GM21423 (cell line): ENCODE data around the gene SH3RF1.
A peak's percentile ranks its signal among the peaks of the same experiment; 100 is the strongest.

Source experiments
- ATAC-seq: cut with Tn5 transposase; IDR thresholded peaks from one replicate; pipeline ENCODE4 v1.9.1; 2021; ENCODE audit warnings: mild to moderate bottlenecking, moderate library complexity; ENCODE audit not compliant: unreplicated experiment

The SH3RF1 gene

GRCh38 chr4:169252339-169253112, 18.2 kb downstream of the SH3RF1 start:
- peak; percentile 73 for ATAC-seq

- ATAC-seq = no peak
These were observed 19.2 kb downstream of the SH3RF1 start for GRCh38 chr4:169251291-169252235.

- no peak for ATAC-seq
These were observed 20.0 kb downstream of the SH3RF1 start for GRCh38 chr4:169250796-169251195.

- ATAC-seq = no peak
These were observed 20.8 kb downstream of the SH3RF1 start for GRCh38 chr4:169249999-169250398.

GRCh38 chr4:169249214-169249973, 21.4 kb downstream of the SH3RF1 start:
- ATAC-seq = peak; percentile 82

- no peak for ATAC-seq
These were observed 22.1 kb downstream of the SH3RF1 start for GRCh38 chr4:169248645-169249044.

GRCh38 chr4:169246957-169247396, 23.8 kb downstream of the SH3RF1 start:
- ATAC-seq = no peak

- ATAC-seq = no peak
These were observed 24.5 kb downstream of the SH3RF1 start for GRCh38 chr4:169246279-169246678.

- ATAC-seq = no peak
These were observed 25.7 kb downstream of the SH3RF1 start for GRCh38 chr4:169245061-169245460.

- no peak for ATAC-seq
These were observed 26.7 kb downstream of the SH3RF1 start for GRCh38 chr4:169243825-169244609.

GRCh38 chr4:169241464-169241863, 29.3 kb downstream of the SH3RF1 start:
- ATAC-seq = no peak

- no peak for ATAC-seq
These were observed 31.4 kb downstream of the SH3RF1 start for GRCh38 chr4:169239221-169239905.

GRCh38 chr4:169238445-169238844, 32.3 kb downstream of the SH3RF1 start:
- no peak for ATAC-seq

- ATAC-seq = no peak
These were observed 33.7 kb downstream of the SH3RF1 start for GRCh38 chr4:169236873-169237626.

- ATAC-seq = no peak
These were observed 34.7 kb downstream of the SH3RF1 start for GRCh38 chr4:169236078-169236477.

- no peak for ATAC-seq
These were observed 36.5 kb downstream of the SH3RF1 start for GRCh38 chr4:169234137-169234855.

GRCh38 chr4:169233691-169234090, 37.1 kb downstream of the SH3RF1 start:
- ATAC-seq = no peak

GRCh38 chr4:169231647-169232262, 39.0 kb downstream of the SH3RF1 start:
- ATAC-seq = no peak
